Cardiac septum (tissue), 1 donor: ENCODE measurements around the gene TUBGCP5. TPM values are rescaled to one million over a fixed set of nuclear protein-coding genes. Genes with fewer than 3 reads are reported as not detected.
"Not testable (repeated sequence)": the region's sequence is repeated elsewhere in the genome, so short reads cannot be mapped to it uniquely, and the experiment has no call there.

Experiments
- DNase-seq: peaks from one replicate; pipeline ENCODE4 v3.0.0-alpha.2; 2020; ENCODE audit warnings: low spot score
- intact Hi-C: fragments of 100-400 bp; cut with DNase I; formaldehyde crosslinking; loops from one replicate; pipeline ENCODE4 v1.14.0; 2022
- total RNA-seq: library from RNA; stranded (reverse); fragmentation: NEBNext Ultra II Directional; extraction: Animal tissue kit (Norgen Biotek cat#: 25700); gene quantifications from one replicate; pipeline ENCODE4 v1.2.1, GENCODE V29; 2021
- donor health status: DM: no; HTN: no; CAD: no.

TUBGCP5 gene
- total RNA-seq, 1 donor from 2014 or later: 11.9 TPM

DNA sequence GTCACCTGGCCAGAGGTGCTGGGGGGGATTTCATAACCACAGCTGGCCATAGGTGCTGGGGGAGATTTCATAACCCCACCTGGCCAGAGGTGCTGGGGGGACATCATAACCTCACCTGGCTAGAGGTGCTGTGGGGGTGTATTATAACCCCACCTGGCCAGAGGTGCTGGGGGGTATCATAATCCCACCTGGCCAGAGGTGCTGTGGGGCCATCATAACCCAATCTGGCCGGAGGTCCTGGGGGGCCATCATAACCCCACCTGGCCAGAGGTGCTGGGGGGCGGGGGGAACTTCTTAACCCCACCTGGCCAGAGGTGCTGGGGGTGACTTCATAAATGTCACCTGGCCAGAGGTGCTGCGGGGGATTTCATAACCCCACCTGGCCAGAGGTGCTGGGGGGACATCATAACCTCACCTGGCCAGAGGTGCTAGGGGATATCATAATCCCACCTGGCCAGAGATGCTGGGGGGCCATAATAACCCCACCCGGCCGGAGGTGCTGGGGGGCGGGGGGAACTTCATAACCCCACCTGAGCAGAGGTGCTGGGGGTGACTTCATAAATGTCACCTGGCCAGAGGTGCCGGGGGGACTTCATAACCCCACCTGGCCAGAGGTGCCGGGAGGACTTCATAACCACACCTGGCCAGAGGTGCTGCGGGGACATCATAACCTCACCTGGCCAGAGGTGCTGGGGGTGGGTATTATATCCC, 9.4 kb upstream of the TUBGCP5 start:
- intact Hi-C loops: not testable (repeated sequence)

GRCh38 chr15:23043987-23044386, 4.6 kb upstream of the TUBGCP5 start:
- DNase-seq, intact Hi-C loops: not testable (repeated sequence)

More for the DNA sequence above, 9.4 kb upstream of the TUBGCP5 start:
- not testable (repeated sequence) for DNase-seq

GRCh38 chr15:23043535-23043934, 4.2 kb upstream of the TUBGCP5 start:
- intact Hi-C loops, DNase-seq: not testable (repeated sequence)

DNA sequence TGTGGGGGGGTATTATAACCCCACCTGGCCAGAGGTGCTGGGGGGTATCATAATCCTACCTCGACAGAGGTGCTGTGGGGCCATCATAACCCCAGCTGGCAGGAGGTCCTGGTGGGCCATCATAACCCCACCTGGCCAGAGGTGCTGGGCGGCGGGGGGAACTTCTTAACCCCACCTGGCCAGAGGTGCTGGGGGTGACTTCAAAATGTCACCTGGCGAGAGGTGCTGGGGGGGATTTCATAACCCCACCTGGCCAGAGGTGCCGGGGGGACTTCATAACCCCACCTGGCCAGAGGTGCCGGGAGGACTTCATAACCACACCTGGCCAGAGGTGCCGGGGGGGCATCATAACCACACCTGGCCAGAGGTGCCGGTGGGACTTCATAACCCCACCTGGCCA, 2.4 kb upstream of the TUBGCP5 start:
- intact Hi-C loops, DNase-seq: not testable (repeated sequence)

DNA sequence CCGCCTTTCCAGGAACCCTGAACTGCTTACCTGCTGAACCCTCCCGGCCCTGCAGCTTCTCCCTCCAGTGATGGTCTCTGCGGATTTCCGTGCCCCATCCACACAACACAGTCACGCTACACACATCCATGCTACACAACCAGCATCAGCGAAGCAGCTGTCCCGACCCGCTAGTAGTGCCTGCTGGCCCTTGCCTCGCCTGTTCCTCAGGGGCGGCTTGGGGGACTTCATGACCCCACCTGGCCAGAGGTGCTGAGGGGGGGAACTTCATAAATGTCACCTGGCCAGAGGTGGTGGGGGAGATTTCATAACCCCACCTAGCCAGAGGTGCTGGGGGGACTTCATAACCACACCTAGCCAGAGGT, 530 bp upstream of the TUBGCP5 start:
- intact Hi-C loops: no loop called here
- DNase-seq: no peak

DNA sequence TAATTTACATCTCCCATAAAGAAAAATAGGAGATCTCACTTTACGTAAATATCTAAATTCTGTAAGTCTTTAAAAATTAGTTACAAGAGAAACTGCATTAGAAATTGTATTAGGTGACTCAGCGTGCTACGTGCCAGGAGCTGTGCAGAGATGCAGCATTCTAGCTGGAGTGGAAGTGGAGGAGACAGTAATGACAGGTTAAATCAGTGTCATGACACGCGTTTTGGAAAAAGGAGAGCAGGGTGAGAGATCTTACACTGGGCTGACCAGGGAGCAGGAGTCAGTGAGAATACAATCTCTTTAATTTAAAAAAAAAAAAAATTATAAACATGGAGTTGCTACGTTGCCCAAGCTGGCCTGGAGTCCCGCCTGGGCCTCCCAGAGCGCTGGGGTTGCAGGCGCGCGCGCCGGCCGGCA, 635 bp downstream of the TUBGCP5 start:
- no peak for DNase-seq
- intact Hi-C loops: no loop called here

GRCh38 chr15:23035964-23036566, 3.3 kb downstream of the TUBGCP5 start:
- intact Hi-C loops: no loop called here
- no peak for DNase-seq

DNA sequence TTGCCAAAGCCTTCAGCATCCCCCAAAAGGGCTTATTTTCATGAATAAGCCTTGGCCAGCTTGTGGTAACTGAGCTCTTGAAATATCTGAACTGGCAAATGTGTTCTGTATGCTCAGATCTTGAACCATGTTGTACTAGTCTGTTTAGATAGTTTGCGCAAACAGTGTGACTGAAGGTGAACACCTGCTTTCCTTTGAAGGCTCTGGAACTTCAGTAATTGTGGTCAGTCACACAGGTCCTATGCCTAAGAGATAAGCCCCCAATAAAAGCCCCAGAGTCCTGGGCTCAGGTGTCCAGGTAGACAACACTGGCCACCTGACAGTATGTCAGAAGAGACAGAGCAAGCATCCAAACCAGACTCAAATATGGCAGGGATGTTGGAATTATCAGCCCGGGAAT, 5.4 kb downstream of the TUBGCP5 start:
- DNase-seq: no peak
- intact Hi-C loops: no loop called here

- no peak for DNase-seq
- intact Hi-C loops: no loop called here
Measured at GRCh38 chr15:23026218-23026617, 13.2 kb downstream of the TUBGCP5 start.

DNA sequence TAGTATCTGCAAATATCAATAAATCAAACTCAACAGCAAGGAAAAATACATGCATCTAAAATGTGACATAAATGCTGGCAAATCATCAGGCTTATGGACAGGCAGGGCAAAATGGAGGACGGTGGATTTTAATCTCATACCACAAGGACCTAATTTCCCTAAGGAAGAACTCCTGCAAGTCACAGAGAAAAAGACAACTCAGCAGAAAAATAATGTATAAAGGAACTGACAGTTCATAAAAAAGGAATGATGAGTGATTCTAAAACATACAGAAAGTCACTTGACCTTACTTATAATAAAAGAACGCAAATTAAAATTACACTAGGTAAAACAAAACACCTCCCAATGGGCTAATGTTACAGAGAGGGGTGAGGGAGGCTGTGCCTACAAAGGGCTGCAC, 17.2 kb downstream of the TUBGCP5 start:
- DNase-seq: no peak
- intact Hi-C loops: no loop called here

DNA sequence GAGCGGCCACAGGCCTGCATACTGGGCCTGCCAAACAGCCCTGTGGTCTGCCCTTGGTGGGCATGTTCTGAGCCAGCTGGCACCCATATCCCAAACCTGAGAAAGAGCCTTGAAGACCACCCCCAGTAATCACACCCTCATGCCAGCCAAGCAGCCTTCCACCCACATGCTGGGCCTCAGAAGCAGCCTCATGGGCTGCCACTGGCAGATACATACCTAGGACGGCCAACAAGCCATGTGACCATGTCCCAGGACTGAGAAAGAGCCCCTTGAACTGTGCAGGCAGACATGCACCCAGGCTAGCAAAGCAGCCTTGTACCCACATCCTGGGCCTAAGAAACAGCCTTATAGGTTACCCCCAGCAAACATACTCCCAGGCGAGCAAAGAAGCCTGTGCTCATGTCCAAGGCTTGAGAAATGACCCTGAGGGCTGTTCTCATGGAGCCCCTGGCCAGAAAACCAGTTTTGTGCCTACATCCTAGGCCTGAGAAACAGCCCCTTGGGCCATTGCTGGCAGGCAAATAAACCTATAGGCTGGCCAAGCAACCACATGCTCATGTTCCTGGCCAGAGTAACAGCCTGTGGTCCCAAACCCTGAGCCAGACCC, 24.9 kb downstream of the TUBGCP5 start:
- intact Hi-C loops: no loop called here

DNA sequence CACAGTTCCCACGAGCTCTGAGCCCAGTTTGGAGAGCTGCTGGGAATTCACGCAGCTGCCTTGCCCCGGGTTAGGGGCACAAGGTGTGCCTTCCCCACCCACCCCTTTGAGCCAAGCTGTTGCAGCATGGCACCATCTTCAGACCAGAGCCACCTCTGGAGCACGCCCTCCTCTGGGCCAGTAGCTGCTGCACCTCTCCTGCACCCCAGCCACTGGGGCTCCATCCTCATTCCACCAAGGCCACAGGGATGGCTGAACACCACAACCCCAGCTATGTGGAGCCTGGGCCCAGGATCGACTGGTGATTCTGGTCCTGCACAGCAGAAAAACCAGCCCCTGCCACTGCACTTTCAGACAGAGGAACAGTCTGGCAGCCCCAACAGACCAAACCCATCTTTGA, 25.7 kb downstream of the TUBGCP5 start:
- no peak for DNase-seq
- intact Hi-C loops: no loop called here

More for the DNA sequence above, 24.9 kb downstream of the TUBGCP5 start:
- no peak for DNase-seq

DNA sequence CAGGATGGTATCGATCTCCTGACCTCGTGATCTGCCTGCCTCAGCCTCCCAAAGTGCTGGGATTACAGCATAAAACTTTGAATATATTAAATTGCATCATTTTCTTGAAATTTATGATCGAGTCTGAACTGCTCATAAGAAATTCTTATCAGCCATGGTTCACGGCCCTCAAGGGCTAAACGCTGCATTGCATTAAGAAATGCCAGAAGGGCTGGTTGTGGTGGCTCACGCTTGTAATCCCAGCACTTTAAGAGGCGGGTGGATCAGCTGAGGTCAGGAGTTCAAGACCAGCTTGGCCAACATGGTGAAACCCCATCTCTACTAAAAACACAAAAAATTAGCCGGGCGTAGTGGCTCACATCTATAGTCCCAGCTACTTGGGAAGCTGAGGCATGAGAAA, 26.8 kb downstream of the TUBGCP5 start:
- DNase-seq, intact Hi-C loops: not testable (repeated sequence)

- DNase-seq: no peak
- intact Hi-C loops: no loop called here
Measured at GRCh38 chr15:23003736-23004135, 35.6 kb downstream of the TUBGCP5 start.

DNA sequence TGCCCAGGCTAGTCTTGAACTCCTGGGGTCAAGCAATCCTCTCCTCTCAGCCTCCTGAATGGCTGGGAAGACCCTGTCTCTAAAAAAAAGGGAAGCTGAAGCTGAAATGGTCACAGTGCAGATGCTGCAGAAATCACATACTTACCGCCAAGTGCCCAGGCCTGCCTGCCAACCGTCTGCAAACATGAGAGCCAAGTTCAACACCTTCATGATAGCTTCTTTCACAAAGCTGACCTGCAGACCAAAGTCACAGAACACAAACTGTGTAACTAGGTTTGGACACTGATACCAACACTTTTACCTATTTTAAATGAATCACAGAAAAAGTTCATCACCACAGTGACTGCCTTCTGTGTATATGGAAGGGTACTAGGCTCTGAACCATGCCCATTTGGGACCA, 36.4 kb downstream of the TUBGCP5 start:
- intact Hi-C loops: no loop called here

GRCh38 chr15:22995795-22996194, 43.6 kb downstream of the TUBGCP5 start:
- intact Hi-C loops: no loop called here
- no peak for DNase-seq

More for the DNA sequence above, 36.4 kb downstream of the TUBGCP5 start:
- no peak for DNase-seq

GRCh38 chr15:22992024-22992326, 47.4 kb downstream of the TUBGCP5 start:
- intact Hi-C loops: no loop called here
- no peak for DNase-seq

DNA sequence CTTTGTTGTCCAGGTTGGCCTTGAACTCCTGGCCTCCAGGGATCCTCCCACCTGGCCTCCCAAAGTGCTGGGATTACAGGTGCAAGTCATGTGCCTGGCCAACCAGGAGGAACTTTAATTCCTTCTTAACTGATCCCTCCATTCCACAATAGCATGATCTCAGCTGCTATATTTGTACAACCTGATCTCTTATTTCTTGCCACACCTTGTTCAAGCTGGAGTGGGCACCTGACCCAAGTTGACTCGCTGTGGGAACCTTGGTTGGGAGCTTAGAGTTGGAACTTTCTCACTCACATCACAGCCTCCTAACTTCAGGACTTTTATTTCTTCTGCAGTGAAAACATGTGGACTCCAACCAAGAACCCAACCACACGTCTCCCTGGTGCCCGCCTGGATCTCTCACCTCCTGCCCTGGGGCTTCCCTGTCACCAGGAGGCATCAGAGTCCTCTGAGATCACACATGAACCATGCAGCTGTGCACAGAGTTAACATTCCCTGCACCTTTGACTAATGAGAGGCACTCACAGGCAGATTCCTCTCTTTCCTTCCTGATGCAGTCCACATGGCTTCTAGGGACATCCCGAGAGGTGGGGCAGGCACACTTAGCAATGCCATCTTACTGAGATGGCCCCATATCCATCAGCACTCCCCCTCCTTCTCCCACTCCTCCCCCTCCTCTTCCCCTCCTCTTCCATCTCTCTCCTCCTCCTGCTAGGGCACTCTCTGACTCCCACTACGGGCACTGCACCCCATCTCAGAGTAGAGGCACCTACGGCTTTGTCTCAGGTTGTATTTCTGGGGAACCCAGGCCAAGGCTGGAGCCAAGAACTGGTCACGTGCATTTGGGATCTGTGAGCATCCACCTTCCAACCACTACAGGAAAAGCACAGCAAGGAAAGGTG, 49.5 kb downstream of the TUBGCP5 start:
- intact Hi-C loops: no loop called here
- DNase-seq: no peak

GRCh38 chr15:22988811-22989210, 50.6 kb downstream of the TUBGCP5 start:
- no peak for DNase-seq
- intact Hi-C loops: no loop called here

- intact Hi-C loops: loop anchor here (2.0 to 5.0 kb wide), 3 partner anchors 17 to 143 kb away; partner anchors contain the start of gene NIPA2
- DNase-seq: not testable (repeated sequence)
Measured at GRCh38 chr15:22981931-22982330, 57.4 kb downstream of the TUBGCP5 start.
